Measurements from ENCODE around the gene PRR12.

The PRR12 gene

DNA sequence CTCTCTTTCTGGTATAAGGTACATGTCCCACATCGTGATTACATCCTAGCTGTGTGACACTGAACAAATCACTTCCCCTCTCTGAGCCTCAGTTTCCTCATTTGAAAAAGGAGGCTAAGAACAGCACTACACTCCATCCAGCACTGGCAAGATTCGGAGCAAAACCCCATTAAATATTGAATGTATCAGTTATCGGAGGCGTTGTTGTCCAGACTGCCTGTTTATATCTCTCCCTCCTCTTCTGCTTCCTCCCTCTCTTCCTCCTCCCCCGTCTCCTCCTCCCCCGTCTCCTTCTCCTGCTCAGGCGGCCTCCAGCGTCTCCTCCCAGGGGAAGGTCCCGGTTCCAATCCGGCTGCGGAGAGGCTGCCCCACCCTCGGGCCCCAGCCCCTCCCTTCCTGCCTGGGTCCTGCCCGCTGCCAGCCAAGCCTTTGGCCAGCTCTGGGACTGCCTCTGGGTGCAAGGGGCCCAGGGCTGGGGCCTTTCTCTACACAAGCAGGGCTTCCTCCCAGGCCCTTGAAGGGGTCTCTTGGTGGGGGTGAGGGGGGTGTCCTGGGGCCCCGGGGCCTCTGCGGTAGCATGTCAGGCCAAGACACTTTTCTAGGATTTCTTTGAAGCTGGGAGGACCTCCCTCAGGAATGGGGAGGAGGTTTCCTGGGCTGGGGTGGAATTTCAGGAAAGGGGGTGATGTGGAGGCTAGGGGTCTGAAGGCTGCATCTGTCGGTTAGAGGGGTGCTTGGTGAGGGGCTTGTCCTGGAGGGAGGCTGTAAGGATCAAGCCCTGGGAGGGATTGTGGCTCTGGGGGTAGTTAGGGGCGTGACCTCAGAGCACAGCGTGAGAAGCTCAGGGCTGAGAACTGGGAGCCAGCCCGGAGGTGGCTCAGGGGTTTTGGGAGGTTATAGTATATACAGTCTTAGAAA lies 47.1 kb downstream of the PRR12 start:
- TF ChIP-seq, protein P1, sequence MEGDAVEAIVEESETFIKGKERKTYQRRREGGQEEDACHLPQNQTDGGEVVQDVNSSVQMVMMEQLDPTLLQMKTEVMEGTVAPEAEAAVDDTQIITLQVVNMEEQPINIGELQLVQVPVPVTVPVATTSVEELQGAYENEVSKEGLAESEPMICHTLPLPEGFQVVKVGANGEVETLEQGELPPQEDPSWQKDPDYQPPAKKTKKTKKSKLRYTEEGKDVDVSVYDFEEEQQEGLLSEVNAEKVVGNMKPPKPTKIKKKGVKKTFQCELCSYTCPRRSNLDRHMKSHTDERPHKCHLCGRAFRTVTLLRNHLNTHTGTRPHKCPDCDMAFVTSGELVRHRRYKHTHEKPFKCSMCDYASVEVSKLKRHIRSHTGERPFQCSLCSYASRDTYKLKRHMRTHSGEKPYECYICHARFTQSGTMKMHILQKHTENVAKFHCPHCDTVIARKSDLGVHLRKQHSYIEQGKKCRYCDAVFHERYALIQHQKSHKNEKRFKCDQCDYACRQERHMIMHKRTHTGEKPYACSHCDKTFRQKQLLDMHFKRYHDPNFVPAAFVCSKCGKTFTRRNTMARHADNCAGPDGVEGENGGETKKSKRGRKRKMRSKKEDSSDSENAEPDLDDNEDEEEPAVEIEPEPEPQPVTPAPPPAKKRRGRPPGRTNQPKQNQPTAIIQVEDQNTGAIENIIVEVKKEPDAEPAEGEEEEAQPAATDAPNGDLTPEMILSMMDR (IDR thresholded peaks at IDR 0.05; ENCODE audit: insufficient read depth, missing control alignments): no peak
- FAIRE-seq (no peak), DNase-seq (ENCODE audit: insufficient read length, low spot score) (no peak)

DNA sequence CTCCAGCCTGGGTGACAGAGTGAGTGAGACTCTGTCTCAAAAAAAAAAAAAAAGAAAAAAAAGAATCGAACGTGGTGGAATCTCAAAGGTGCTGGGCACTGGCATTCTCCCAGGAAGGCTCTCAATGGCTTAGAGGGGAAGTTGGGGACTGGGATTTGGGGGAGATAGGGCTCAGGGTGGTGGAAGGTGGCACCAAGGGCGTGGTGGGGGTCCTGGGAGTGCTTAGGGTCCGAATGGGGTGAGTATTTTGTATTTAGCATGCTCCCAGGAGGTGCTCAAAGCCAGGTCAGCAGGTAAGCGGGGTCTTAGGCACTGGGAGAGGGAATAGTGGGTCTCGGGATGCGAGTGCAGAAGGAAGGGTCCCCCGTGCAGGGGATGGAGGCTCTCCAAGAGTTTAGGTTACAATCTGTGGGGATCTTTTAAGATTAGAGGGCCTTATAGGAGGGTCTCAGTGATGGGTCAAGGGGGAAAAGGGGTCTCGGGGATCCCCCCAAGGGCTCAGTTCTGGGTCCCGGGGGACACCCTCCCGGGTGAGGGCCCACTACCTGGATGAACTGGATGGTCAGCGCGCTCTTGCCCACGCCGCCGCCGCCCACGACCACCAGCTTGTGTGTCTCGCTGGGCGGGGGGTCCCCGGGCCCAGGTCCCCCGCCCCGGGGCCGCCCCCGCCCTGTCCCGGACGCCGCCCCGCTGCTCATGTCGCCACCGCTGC lies 48.6 kb downstream of the PRR12 start:
- DNase-seq (ENCODE audit: insufficient read length, low spot score): no peak
- TF ChIP-seq, protein P1 (IDR thresholded peaks at IDR 0.05; ENCODE audit: insufficient read depth, missing control alignments): no peak
- no peak for FAIRE-seq

DNA sequence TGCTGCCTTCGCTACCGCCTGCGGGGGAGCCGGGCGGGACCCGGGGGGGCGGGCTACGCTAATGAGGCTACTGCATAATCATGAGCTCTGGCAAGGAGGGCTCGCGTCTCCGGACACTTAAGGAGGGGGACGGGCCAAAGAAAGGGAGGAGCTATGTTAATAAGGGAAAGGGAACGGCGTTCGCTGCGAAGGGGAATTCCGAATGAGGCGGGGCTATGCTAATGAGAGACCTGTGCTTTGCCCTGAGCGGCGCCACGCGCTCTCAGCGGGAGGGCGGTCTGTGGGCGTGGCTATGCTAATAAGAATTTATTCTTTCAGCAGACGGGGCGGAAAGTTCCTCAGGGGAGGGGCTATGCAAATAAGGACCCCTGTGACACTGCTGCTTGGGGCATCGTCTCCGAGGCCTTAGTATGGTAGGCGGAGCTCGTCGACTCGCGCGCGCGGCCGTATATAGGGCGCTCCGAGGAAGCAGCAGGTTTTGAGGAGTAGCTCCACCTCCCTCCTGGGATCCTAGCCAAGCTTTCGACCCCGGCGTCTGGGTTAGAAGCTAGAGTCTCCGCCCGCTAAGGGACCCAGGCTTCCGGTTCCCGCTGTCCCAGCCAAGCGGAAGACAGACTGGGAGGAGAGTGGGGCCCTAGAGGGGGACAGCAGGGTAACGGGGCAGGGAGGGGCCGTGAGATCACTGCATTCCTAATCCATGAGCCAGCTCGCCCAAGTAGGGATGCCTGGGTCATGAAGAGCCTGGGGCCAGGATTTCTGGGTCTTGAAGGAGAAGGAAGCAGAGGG lies 49.3 kb downstream of the PRR12 start, which contains the start of gene RRAS:
Gene RRAS, minus strand, starts transcription at position 31 of the 786 bp plus-strand sequence. CDS start 45 bp downstream, outside the sequence.
- no peak for FAIRE-seq
- TF ChIP-seq, protein P1 (IDR thresholded peaks at IDR 0.05; ENCODE audit: insufficient read depth, missing control alignments): no peak

DNA sequence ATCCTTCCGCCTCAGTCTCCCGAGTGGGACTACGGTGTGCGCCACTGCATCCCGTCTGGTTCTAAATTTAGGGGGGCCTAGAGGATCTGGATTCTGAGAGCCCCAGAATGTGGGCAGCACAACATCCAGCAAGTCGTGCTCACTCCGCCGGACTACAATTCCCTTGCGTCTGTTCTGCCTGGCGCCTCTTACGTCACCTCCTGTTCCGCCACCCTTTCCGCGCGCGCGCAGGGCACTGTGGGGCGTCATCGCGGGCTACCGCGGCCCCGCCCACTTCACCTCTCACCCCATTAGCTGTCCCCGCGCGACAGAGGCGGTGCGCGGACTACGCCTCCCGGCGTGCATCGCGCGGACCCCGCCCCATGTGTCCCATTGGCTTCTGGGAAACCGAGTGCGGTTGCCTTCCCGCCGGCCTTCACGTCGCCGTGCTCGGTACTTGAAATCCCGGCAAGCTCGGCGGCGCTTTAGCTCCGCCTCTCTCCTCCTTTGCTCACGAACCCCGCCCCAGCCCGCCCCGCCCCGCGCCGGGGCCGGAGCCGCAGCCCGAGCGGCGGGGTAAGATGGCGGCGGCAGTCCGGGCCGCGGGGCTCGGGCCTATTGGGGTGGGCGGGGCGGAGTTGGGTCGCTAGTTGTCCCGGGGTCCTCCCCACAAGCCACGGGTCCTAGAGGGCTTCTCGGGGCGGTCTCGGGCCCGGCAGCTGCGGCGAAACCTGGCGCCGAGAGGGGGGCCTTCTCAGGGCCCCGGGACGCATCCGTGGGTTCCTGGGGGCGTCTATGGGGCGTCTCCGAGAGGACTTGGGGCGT lies 50.9 kb downstream of the PRR12 start, which contains the start of gene SCAF1:
Gene SCAF1, plus strand, starts transcription at position 522 of the 804 bp plus-strand sequence. CDS start 2,818 bp downstream, outside the sequence.
- TF ChIP-seq, protein P1 (IDR thresholded peaks at IDR 0.05; ENCODE audit: insufficient read depth, missing control alignments): no peak
- FAIRE-seq: no peak

More for the DNA sequence above, 49.3 kb downstream of the PRR12 start, which contains the start of gene RRAS:
- peak; percentile 85 for DNase-seq (ENCODE audit: insufficient read length, low spot score)

DNA sequence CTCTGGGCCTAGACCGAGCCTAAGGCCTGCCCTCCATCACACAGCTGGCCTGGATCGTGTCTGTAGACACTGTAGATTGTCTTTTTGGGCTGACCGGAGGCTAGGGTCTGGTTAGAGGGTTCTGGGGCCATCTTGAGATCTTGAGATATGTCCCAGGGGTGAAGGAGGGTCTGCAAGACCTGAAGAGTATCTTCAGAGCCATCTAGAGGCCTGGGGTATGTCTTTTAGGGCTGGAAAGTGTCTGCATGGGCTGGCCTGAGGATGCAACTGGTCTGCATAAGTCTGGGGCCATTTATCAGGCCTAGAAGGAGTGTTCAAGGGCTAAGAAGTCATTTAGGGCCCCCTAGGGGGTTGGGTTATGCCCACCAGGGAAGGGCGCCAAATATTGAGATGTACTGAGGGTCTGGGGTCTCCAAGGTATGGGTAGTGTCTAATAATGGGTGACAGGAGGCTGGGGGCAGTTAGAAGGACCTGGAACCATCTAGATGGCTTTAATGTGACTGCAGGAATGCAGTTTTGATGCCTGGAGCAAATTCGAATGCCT lies 51.6 kb downstream of the PRR12 start:
- FAIRE-seq (no peak), DNase-seq (ENCODE audit: insufficient read length, low spot score) (no peak)
- TF ChIP-seq, protein P1 (IDR thresholded peaks at IDR 0.05; ENCODE audit: insufficient read depth, missing control alignments): no peak

More for the DNA sequence above, 50.9 kb downstream of the PRR12 start, which contains the start of gene SCAF1:
- peak; percentile 73 for DNase-seq (ENCODE audit: insufficient read length, low spot score)

DNA sequence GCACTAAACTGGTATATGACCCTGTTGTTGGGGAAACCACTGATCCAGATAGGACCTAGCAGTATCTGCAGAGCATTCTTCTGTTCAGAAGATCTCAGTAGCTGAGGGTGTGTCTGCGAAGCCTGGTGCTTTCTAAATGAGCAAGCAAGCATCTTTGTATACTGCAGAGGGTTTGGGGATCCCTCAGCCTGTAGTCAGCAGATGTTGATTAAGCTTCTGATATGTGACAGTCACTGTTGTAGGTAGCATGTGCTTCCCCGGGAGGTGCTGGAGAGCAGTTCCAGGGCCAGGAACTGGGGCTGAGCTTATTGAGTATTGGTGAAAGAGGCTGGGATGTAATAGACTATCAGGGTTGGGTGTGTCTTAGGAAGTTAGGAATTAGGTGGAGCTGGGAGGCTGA lies 52.5 kb downstream of the PRR12 start:
- FAIRE-seq: no peak
- TF ChIP-seq, protein P1 (IDR thresholded peaks at IDR 0.05; ENCODE audit: insufficient read depth, missing control alignments): no peak
- no peak for DNase-seq (ENCODE audit: insufficient read length, low spot score)

Measured in D721Med (cell line).